Heart left ventricle (tissue), 16 donors: ENCODE data around the gene RANGRF. TPM values are rescaled to one million over a fixed set of nuclear protein-coding genes. Genes with fewer than 3 reads are reported as not detected.
A peak's percentile ranks its signal among the peaks of the same experiment; 100 is the strongest.

Experiments
- ATAC-seq, 4 donors: fragments of 200-7000 bp; cut with Tn5 transposase; one replicate each; pipeline ENCODE4 v1.9.1; 2020 to 2022; ENCODE audit warnings: moderate library complexity in 4 of 4, mild to moderate bottlenecking in 3 of 4, moderate number of reproducible peaks in 1 of 4
- DNase-seq, 5 donors: peaks; one replicate each; pipeline ENCODE4 v3.0.0-alpha.2; 2020
- H3K27ac ChIP-seq, 12 donors: fragments of 200-600 bp; sonication (generic) in 4 of 12; one replicate each; pipeline versions ENCODE4 v1.5.0 to v1.8.0; 2016 to 2022; ENCODE audit warnings: mild to moderate bottlenecking in 2 of 12
- H3K27me3 ChIP-seq, 9 donors: fragments of 200-600 bp; sonication (generic) in 2 of 9; one replicate each; pipeline versions ENCODE4 v1.5.1 to v1.8.0; 2016 to 2022; ENCODE audit warnings: mild to moderate bottlenecking in 3 of 9
- H3K36me3 ChIP-seq, 9 donors: fragments of 200-600 bp; sonication (generic) in 2 of 9; one replicate each; pipeline versions ENCODE4 v1.5.0 to v1.8.0; 2018 to 2022; ENCODE audit warnings: mild to moderate bottlenecking in 2 of 9
- H3K4me1 ChIP-seq, 12 donors: fragments of 200-600 bp; sonication (generic) in 4 of 12; one replicate each; pipeline versions ENCODE4 v1.5.0 to v1.8.0; 2016 to 2022; ENCODE audit warnings: mild to moderate bottlenecking in 3 of 12
- H3K4me3 ChIP-seq, 12 donors: fragments of 200-600 bp; sonication (generic) in 4 of 12; one replicate each; pipeline versions ENCODE4 v1.5.0 to v1.8.0; 2017 to 2022; ENCODE audit warnings: mild to moderate bottlenecking in 9 of 12, moderate library complexity in 4 of 12
- H3K9me3 ChIP-seq, 12 donors: fragments of 200-600 bp; sonication (generic) in 4 of 12; one replicate each; pipeline versions ENCODE4 v1.5.0 to v1.8.0; 2016 to 2022; ENCODE audit warnings: mild to moderate bottlenecking in 1 of 12
- CTCF ChIP-seq, 12 donors: fragments of 200-600 bp; sonication (generic) in 4 of 12; IDR thresholded peaks; one replicate each; pipeline versions ENCODE4 v1.5.0 to v1.8.0; 2018 to 2022; ENCODE audit warnings: antibody characterized with exemption in 12 of 12, mild to moderate bottlenecking in 5 of 12
- POLR2A ChIP-seq, 2 donors: fragments of 450-650 bp; IDR thresholded peaks; one replicate each; pipeline ENCODE4 v1.6.1; 2017; ENCODE audit warnings: antibody characterized with exemption in 2 of 2, mild to moderate bottlenecking in 2 of 2, moderate library complexity in 2 of 2
- WGBS, 4 donors: extraction: QIAGEN DNeasy Blood & Tissue Kit in 2 of 4; methylation state at CpG; one replicate each; pipeline versions ENCODE4 v1.1.5 to v1.1.7; 2013 to 2018; 5-methylcytosine and 5-hydroxymethylcytosine counted together
- intact Hi-C, 10 donors: fragments of 100-400 bp; cut with DNase I; formaldehyde crosslinking; loops; one replicate each; pipeline versions ENCODE4 v1.11.1 to v1.14.2; 2022
- polyA plus RNA-seq, 2 donors: library from polyadenylated mRNA; stranded (reverse); fragments of 200-250 nt; gene quantifications; one replicate each; pipeline ENCODE4 v1.2.3, GENCODE V29; 2013
- total RNA-seq, 9 donors: library from RNA; depleted of rRNA in 2 of 9; stranded (reverse); fragments of >200 nt in 2 of 9; fragmentation: NEBNext Ultra II Directional in 3 of 9; extraction: Animal tissue kit (Norgen Biotek cat#: 25700) in 3 of 9; gene quantifications; one replicate each; pipeline versions ENCODE4 v1.1.0 to v1.2.4, GENCODE V29; 2016 to 2023
- donor health status: ischemic (EF 13 %, LVEDD 7.1; RV severe dilation, severe dysfunction).
- donor health status: healthy with polysubstance abuse.
- donor health status: DM: no; HTN: yes; CAD: no.
- donor health status: DM: no; HTN: no; CAD: no.
- donor health status: ischemic (EF 25% LVEDD 6.9; RV normal size, moderate dysfunction).
- donor health status: ischemic (EF 25% LVEDD 5.7; RV mildly dilated, moderate dysfunction).
- donor health status: healthy.
- donor health status: DM: yes; HTN: yes; CAD: no.
- donor health status: ischemic (EF 35%, LVEDD 5.7; RV mildly dilated, moderate dysfunction).
- donor health status: nonischemic (EF 11% LVEDD 7.7; RV severe dilation, severe dysfunction).
- donor health status: DM: yes; HTN: yes; CAD: no.
- donor health status: PGD.
- donor health status: ischemic (EF 29% LVEDD 5.4; RV normal size, mild dysfunction).
- donor health status: nonischemic (EF 23%, LVEDD 6.1; RV moderate dilation, normal function).

RANGRF gene
- total and polyA plus RNA-seq, 11 donors, result 22.3 to 54.2 (median 27.2) TPM

GRCh38 chr17:8314797-8315763, 26.6 kb downstream of the RANGRF start:
- Histone ChIP-seq H3K9me3 (no peaks in the 10 kb centered on the region), H3K36me3 (peaks cover 0 to 49% (median 28%) of the 10 kb centered on the region in 9 donors), H3K4me3 (peak overlapping the region in 8 of 12 donors; percentile 0 to 26 (median 6)), H3K4me1 (peaks cover 0 to 36% (median 17%) of the 10 kb centered on the region in 12 donors), H3K27ac (no peak overlapping the region), H3K27me3 (peaks cover 3 to 50% (median 9%) of the 10 kb centered on the region in 9 donors)
- DNase-seq (no peak), ATAC-seq (no peak)
- 24 to 31% (median 25%) methylated on average over 17 to 29 of the region's 29 CpGs for WGBS, 4 donors
- TF ChIP-seq POLR2A (IDR thresholded peaks at IDR 0.05) (no peak), CTCF (IDR thresholded peaks at IDR 0.05) (no peak)
- intact Hi-C loops, result loop anchor here in 6 of 10 donors (5.0 to 10.0 kb wide), 5 partner anchors 47 to 67 kb away; partner anchors contain the start of genes KRABD2 (in 4 of the 6) and RPL26 (in 1 of the 6)

GRCh38 chr17:8315764-8316217, 27.3 kb downstream of the RANGRF start:
- H3K9me3 ChIP-seq, result no peaks in the 10 kb centered on the region
- peak overlapping the region in 8 of 12 donors; percentile 0 to 26 (median 6) for H3K4me3 ChIP-seq
- no peak for TF ChIP-seq CTCF (IDR thresholded peaks at IDR 0.05)
- TF ChIP-seq POLR2A (IDR thresholded peaks at IDR 0.05), result no peak
- no peak overlapping the region for H3K27ac ChIP-seq
- DNase-seq (no peak), ATAC-seq (no peak)
- intact Hi-C loops, result loop anchor here in 1 of 10 donors (10.0 kb wide), 1 partner anchor 59 kb away; the partner anchor contains the start of gene KRABD2
- peaks cover 3 to 50% (median 9%) of the 10 kb centered on the region in 9 donors for H3K27me3 ChIP-seq
- H3K4me1 ChIP-seq, result peaks cover 0 to 32% (median 17%) of the 10 kb centered on the region in 12 donors
- peaks cover 0 to 51% (median 28%) of the 10 kb centered on the region in 9 donors for H3K36me3 ChIP-seq
- WGBS, 4 donors, result 39 to 51% (median 47%) methylated on average over 18 to 26 of the region's 26 CpGs

DNA sequence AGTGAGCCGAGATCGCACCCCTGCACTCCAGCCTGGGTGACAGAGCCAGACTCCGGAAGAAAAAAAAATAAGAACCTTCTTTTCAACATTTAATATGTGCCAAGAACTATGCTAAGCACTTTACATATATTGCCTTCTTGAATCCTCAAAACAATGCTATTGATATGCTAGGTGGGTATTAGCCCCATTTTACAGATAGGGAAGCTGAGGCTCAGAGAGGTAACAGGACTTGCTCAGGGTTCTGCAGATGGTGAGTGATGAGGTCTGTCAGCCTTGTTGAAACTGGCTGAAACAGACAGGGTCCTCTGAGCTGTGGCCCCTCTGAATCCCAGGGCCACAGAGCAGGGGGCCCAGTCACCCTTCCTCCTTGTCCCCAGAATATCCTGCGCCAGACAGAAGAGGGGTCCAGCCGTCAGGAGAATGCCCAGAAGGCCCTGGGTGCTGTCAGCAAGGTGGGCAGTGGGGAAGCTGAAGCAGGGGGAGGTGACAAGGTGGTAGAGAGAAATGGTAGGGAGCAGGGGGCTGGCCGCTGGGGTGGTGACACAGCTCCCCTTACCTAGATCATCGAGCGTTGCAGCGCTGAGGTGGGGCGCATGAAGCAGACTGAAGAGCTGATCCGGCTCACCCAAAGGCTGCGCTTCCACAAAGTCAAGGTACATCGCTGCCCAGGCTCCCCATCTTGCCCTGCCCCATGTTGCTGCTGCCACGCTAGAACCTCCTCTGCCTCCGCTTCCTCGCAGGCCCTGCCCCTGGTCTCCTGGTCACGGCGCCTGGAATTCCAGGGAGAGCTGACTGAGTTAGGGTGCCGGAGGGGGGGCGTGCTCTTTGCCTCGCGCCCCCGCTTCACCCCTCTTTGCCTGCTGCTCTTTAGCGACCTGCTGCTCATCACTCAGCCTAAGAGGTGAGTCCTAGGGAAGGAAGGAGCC, 29.8 kb downstream of the RANGRF start:
- ATAC-seq, result no peak
- H3K27ac ChIP-seq, result no peak overlapping the region
- TF ChIP-seq POLR2A (IDR thresholded peaks at IDR 0.05), result no peak
- TF ChIP-seq CTCF (IDR thresholded peaks at IDR 0.05), result no peak
- peaks cover 0 to 34% (median 6%) of the 10 kb centered on the region in 9 donors for H3K27me3 ChIP-seq
- DNase-seq, result no peak
- H3K36me3 ChIP-seq, result peaks cover 0 to 52% (median 34%) of the 10 kb centered on the region in 9 donors
- H3K4me1 ChIP-seq, result peaks cover 0 to 28% (median 14%) of the 10 kb centered on the region in 12 donors
- no peaks in the 10 kb centered on the region for H3K9me3 ChIP-seq
- intact Hi-C loops, result loop anchor here in 1 of 10 donors (10.0 kb wide), 1 partner anchor 57 kb away; the partner anchor contains the start of gene KRABD2
- WGBS, 4 donors, result 77 to 86% (median 81%) methylated on average over 23 to 24 of the region's 24 CpGs
- H3K4me3 ChIP-seq, result no peak overlapping the region
